ENCODE data around the gene EDRF1. TPM values are rescaled to one million over a fixed set of nuclear protein-coding genes. Genes with fewer than 3 reads are reported as not detected.
A peak's percentile ranks its signal among the peaks of the same experiment; 100 is the strongest.

The EDRF1 gene
- total and polyA plus RNA-seq, 2 of the 13 experiments (the other 11 are each of a cell fraction or from before 2014, with no cell fraction given): 16.9 to 26.7 TPM

DNA sequence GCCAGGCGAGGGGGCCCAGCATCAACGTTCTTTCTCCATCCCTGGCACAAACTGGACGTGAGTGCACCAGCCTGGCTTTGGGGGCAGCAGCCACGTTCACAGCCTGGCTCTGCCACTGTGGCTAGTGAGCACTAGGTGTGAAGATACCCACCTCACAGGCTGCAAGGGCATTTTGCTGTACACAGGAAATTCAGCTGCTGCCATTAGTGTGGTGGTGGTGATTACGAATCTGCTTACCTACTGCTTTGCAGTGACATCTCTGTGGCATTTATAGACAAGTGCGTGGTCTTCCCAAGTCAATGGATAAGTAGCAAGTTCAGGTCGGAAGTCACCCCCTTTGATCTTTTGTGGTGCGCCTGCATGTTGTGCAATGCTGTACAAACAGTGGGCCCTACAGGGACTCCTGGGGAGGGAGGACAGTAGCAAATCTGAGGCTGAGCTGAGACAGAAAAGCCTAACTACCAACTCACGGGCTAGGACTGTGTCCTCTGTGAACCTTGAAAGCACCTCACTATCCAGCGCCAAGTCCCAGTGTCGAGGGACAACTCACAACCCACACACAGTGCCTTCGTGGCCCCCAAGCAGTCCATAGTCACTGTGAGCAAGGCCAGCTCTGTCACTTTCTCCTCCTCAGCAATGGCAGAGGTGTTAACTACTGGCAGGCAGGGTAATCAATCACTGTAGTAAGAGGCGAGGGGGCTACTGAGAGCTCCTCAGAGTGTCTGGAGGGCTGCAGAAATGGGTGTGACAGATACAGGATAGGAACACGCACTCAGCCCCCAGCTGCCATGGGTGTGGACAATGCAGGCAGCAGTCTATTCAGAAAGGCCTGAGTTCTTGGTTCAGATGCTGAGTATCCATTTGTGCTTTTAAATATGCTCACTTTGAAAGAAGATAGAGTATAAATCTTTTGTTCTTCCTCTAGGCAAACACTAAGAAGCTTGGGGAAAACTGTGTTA lies 73.1 kb downstream of the EDRF1 start (continued):
- TF ChIP-seq, protein P1, sequence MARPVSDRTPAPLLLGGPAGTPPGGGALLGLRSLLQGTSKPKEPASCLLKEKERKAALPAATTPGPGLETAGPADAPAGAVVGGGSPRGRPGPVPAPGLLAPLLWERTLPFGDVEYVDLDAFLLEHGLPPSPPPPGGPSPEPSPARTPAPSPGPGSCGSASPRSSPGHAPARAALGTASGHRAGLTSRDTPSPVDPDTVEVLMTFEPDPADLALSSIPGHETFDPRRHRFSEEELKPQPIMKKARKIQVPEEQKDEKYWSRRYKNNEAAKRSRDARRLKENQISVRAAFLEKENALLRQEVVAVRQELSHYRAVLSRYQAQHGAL (CRISPR knock-in tag; IDR thresholded peaks at IDR 0.05; ENCODE audit: not compliant biosample characterization): no peak
- TF ChIP-seq NFKBIZ (CRISPR knock-in tag; IDR thresholded peaks at IDR 0.05) (peak; percentile 68; the same call in 1 of the 2 replicates), ZNF607 (CRISPR knock-in tag; IDR thresholded peaks at IDR 0.05; ENCODE audit: borderline replicate concordance) (no peak), ZFX (CRISPR knock-in tag; IDR thresholded peaks at IDR 0.05; ENCODE audit: low read depth) (peak; percentile 73), AGO2 (optimal IDR thresholded peaks at IDR 0.05; ENCODE audit: low read depth, low read length) (no peak), CREB3 (CRISPR knock-in tag; IDR thresholded peaks at IDR 0.05) (no peak), NR1H2 (CRISPR knock-in tag; IDR thresholded peaks at IDR 0.05; ENCODE audit: borderline replicate concordance, low read depth) (no peak), HIC2 (CRISPR knock-in tag; IDR thresholded peaks at IDR 0.05; ENCODE audit: low read depth) (peak; percentile 49), ZNF30 (CRISPR knock-in tag; IDR thresholded peaks at IDR 0.05) (no peak), ZNF850 (CRISPR knock-in tag; conservative IDR thresholded peaks at IDR 0.05) (no peak), ISX (CRISPR knock-in tag; conservative IDR thresholded peaks at IDR 0.05) (no peak), ZNF530 (CRISPR knock-in tag; IDR thresholded peaks at IDR 0.05; ENCODE audit: low read depth) (no peak), TBX3 (IDR thresholded peaks at IDR 0.05; ENCODE audit: borderline replicate concordance) (no peak), ZNF557 (CRISPR knock-in tag; IDR thresholded peaks at IDR 0.05) (peak; percentile 75; the same call in 1 of the 2 replicates), FIP1L1 (IDR thresholded peaks at IDR 0.05; ENCODE audit: borderline replicate concordance, insufficient read depth, low read depth, low read length) (no peak), HNRNPH1 (optimal IDR thresholded peaks at IDR 0.05; ENCODE audit: low read depth, low read length) (peak; percentile 43), ZNF232 (CRISPR knock-in tag; IDR thresholded peaks at IDR 0.05; ENCODE audit: borderline replicate concordance) (no peak), IRX3 (CRISPR knock-in tag; IDR thresholded peaks at IDR 0.05; ENCODE audit: borderline replicate concordance, low read depth) (0 out of 2 replicates have a peak, but pooled peaks have one; percentile 65)
- TF ChIP-seq, protein P2, sequence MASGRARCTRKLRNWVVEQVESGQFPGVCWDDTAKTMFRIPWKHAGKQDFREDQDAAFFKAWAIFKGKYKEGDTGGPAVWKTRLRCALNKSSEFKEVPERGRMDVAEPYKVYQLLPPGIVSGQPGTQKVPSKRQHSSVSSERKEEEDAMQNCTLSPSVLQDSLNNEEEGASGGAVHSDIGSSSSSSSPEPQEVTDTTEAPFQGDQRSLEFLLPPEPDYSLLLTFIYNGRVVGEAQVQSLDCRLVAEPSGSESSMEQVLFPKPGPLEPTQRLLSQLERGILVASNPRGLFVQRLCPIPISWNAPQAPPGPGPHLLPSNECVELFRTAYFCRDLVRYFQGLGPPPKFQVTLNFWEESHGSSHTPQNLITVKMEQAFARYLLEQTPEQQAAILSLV (CRISPR knock-in tag; IDR thresholded peaks at IDR 0.05; ENCODE audit: borderline replicate concordance): peak; percentile 61; the same call in 1 of the 2 replicates
- TF ChIP-seq, protein P3, sequence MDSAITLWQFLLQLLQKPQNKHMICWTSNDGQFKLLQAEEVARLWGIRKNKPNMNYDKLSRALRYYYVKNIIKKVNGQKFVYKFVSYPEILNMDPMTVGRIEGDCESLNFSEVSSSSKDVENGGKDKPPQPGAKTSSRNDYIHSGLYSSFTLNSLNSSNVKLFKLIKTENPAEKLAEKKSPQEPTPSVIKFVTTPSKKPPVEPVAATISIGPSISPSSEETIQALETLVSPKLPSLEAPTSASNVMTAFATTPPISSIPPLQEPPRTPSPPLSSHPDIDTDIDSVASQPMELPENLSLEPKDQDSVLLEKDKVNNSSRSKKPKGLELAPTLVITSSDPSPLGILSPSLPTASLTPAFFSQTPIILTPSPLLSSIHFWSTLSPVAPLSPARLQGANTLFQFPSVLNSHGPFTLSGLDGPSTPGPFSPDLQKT (CRISPR knock-in tag; IDR thresholded peaks at IDR 0.05; ENCODE audit: borderline replicate concordance): no peak
- TF ChIP-seq, protein P4, sequence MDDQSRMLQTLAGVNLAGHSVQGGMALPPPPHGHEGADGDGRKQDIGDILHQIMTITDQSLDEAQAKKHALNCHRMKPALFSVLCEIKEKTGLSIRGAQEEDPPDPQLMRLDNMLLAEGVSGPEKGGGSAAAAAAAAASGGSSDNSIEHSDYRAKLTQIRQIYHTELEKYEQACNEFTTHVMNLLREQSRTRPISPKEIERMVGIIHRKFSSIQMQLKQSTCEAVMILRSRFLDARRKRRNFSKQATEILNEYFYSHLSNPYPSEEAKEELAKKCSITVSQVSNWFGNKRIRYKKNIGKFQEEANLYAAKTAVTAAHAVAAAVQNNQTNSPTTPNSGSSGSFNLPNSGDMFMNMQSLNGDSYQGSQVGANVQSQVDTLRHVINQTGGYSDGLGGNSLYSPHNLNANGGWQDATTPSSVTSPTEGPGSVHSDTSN (CRISPR knock-in tag; IDR thresholded peaks at IDR 0.05; ENCODE audit: borderline replicate concordance): no peak

Data from HepG2 (cell line).